ENCODE data around the gene FMOD. TPM values are rescaled to one million over a fixed set of nuclear protein-coding genes. Genes with fewer than 3 reads are reported as not detected.
"Not testable (repeated sequence)": the region's sequence is repeated elsewhere in the genome, so short reads cannot be mapped to it uniquely, and the experiment has no call there.

FMOD gene
- total RNA-seq, 1 experiment from 2014 or later = not detected

- no peaks in the 10 kb centered on the region for H4K20me1 ChIP-seq (ENCODE audit: low read length)
- BruUV-seq (replicated peaks) = no TSS peak
- no peak overlapping the region for H3K4me3 ChIP-seq (ENCODE audit: low read length)
- TF ChIP-seq EZH2phosphoT487 (IDR thresholded peaks at IDR 0.05; ENCODE audit: borderline replicate concordance, low read length) (no peak), CTCF (conservative IDR thresholded peaks at IDR 0.05; ENCODE audit: low read depth, low read length) (no peak), EZH2 (IDR thresholded peaks at IDR 0.05; ENCODE audit: low read length, unreplicated experiment) (no peak)
- ATAC-seq = no peak
- H3K79me2 ChIP-seq (ENCODE audit: low read length) = no peaks in the 10 kb centered on the region
- no peaks in the 10 kb centered on the region for H3K36me3 ChIP-seq (ENCODE audit: low read depth, low read length)
- H3K4me1 ChIP-seq (ENCODE audit: insufficient read depth, low read length) = no peaks in the 10 kb centered on the region
- H3K9me3 ChIP-seq (ENCODE audit: low read length) = no peaks in the 10 kb centered on the region
- H3K27ac ChIP-seq (ENCODE audit: low read length) = no peak overlapping the region
- ChIA-PET CTCF (no interaction called here), POLR2A (ENCODE audit: unreplicated experiment) (no interaction called here)
- no peaks in the 10 kb centered on the region for H3F3A ChIP-seq (ENCODE audit: low read length, unreplicated experiment)
- no peaks in the 10 kb centered on the region for H3K9me2 ChIP-seq (replicated peaks; ENCODE audit: low read length)
- no peak for DNase-seq
- no peak overlapping the region for H3K4me2 ChIP-seq (ENCODE audit: low read length)
- no peak overlapping the region for H3K9ac ChIP-seq (ENCODE audit: low read length)
- intact Hi-C loops (cut with micrococcal nuclease) = no loop called here
- H3K27me3 ChIP-seq (ENCODE audit: low read length) = peaks cover 17% of the 10 kb centered on the region
- no peak overlapping the region for H2AFZ ChIP-seq (ENCODE audit: low read length)
Observed at GRCh38 chr1:203316626-203317093, 34.3 kb downstream of the FMOD start.

GRCh38 chr1:203314025-203314759 is 36.7 kb downstream of the FMOD start:
- H3K27ac ChIP-seq (ENCODE audit: low read length); H4K20me1 ChIP-seq (ENCODE audit: low read length); H3K79me2 ChIP-seq (ENCODE audit: low read length); H3K9me3 ChIP-seq (ENCODE audit: low read length); H3K36me3 ChIP-seq (ENCODE audit: low read depth, low read length); H3F3A ChIP-seq (ENCODE audit: low read length, unreplicated experiment); BruUV-seq (replicated peaks); CTCF ChIA-PET; H3K4me3 ChIP-seq (ENCODE audit: low read length); H3K9me2 ChIP-seq (replicated peaks; ENCODE audit: low read length); intact Hi-C loops (cut with micrococcal nuclease); H3K4me1 ChIP-seq (ENCODE audit: insufficient read depth, low read length); POLR2A ChIA-PET (ENCODE audit: unreplicated experiment); H2AFZ ChIP-seq (ENCODE audit: low read length); H3K9ac ChIP-seq (ENCODE audit: low read length); DNase-seq; H3K4me2 ChIP-seq (ENCODE audit: low read length); ATAC-seq: not testable (repeated sequence)
- peaks cover 14% of the 10 kb centered on the region; the same call in 1 of the 2 replicates for H3K27me3 ChIP-seq (ENCODE audit: low read length)

GRCh38 chr1:203311368-203312301 is 39.3 kb downstream of the FMOD start:
- TF ChIP-seq EZH2 (IDR thresholded peaks at IDR 0.05; ENCODE audit: low read length, unreplicated experiment) (no peak), EZH2phosphoT487 (IDR thresholded peaks at IDR 0.05; ENCODE audit: borderline replicate concordance, low read length) (no peak), CTCF (conservative IDR thresholded peaks at IDR 0.05; ENCODE audit: low read depth, low read length) (no peak)
- Histone ChIP-seq H3K9ac (ENCODE audit: low read length) (no peak overlapping the region), H3K27me3 (ENCODE audit: low read length) (no peaks in the 10 kb centered on the region), H3K36me3 (ENCODE audit: low read depth, low read length) (no peaks in the 10 kb centered on the region), H3K4me2 (ENCODE audit: low read length) (no peak overlapping the region), H4K20me1 (ENCODE audit: low read length) (no peaks in the 10 kb centered on the region), H3K9me2 (replicated peaks; ENCODE audit: low read length) (no peaks in the 10 kb centered on the region), H3K4me1 (ENCODE audit: insufficient read depth, low read length) (peaks cover under 1% of the 10 kb centered on the region; the same call in 1 of the 2 replicates), H3F3A (ENCODE audit: low read length, unreplicated experiment) (no peaks in the 10 kb centered on the region), H3K9me3 (ENCODE audit: low read length) (no peaks in the 10 kb centered on the region), H2AFZ (ENCODE audit: low read length) (no peak overlapping the region), H3K27ac (ENCODE audit: low read length) (no peak overlapping the region), H3K4me3 (ENCODE audit: low read length) (no peak overlapping the region), H3K79me2 (ENCODE audit: low read length) (no peaks in the 10 kb centered on the region)
- POLR2A ChIA-PET (ENCODE audit: unreplicated experiment) = no interaction called here
- intact Hi-C loops (cut with micrococcal nuclease) = no loop called here
- no TSS peak for BruUV-seq (replicated peaks)
- ATAC-seq = no peak
- DNase-seq = no peak
- CTCF ChIA-PET = no interaction called here
